SK-N-SH (cell line): ENCODE results near the gene GAS1. TPM values are rescaled to one million over a fixed set of nuclear protein-coding genes. Genes with fewer than 3 reads are reported as not detected.

ENCODE experiments used
- CTCF ChIA-PET: fragments of 300-600, 350-600 bp; formaldehyde crosslinking; extraction: SDS; loops from one replicate; lab custom pipeline; 2021; lab: Yijun Ruan, JAX
- POLR2A ChIA-PET: fragments of 350-600 bp; sonication (Branson Sonifier 250); formaldehyde crosslinking; extraction: SDS; loops from one replicate; lab custom pipeline; 2020; ENCODE audit warnings: antibody characterized with exemption, inconsistent platforms; lab: Yijun Ruan, JAX
- DNase-seq: peaks from one replicate; pipeline ENCODE4 v3.0.0; 2012
- H2AFZ ChIP-seq: fragments of 200-600 bp; sonication (generic); 2 replicates; pipeline ENCODE4 v1.8.1; 2016; ENCODE audit warnings: antibody characterized with exemption, mild to moderate bottlenecking, low read depth
- H3F3A ChIP-seq: fragments of 200-600 bp; sonication (generic); replicated peaks from 2 replicates; pipeline ENCODE3; 2016; ENCODE audit warnings: antibody characterized with exemption, mild to moderate bottlenecking; ENCODE audit not compliant: insufficient read depth
- H3K27ac ChIP-seq, 2 experiments: fragments of 200-500 bp in 1 of 2; fragments of 200-600 bp in 1 of 2; sonication (Bioruptor generic) in 1 of 2; sonication (generic), shearing (Covaris generic) in 1 of 2; 2 replicates each; pipeline versions ENCODE4 v1.5.1 to v1.6.1; 2014 to 2016; ENCODE audit warnings: low read depth in 2 of 2, inconsistent platforms in 1 of 2, low read length in 1 of 2, mild to moderate bottlenecking in 1 of 2, mixed read lengths in 1 of 2
- H3K27me3 ChIP-seq: fragments of 200-600 bp; sonication (generic), shearing (Covaris generic); 2 replicates; pipeline ENCODE4 v1.6.1; 2016; ENCODE audit warnings: mixed run types; ENCODE audit not compliant: insufficient read depth
- H3K36me3 ChIP-seq, 2 experiments: fragments of 200-500 bp in 1 of 2; fragments of 200-600 bp in 1 of 2; sonication (Bioruptor generic) in 1 of 2; sonication (generic) in 1 of 2; replicated peaks in 1 of 2; 2 replicates each; pipeline versions ENCODE3 to v1.5.1; 2014 to 2016; ENCODE audit warnings: low read length in 1 of 2, mild to moderate bottlenecking in 1 of 2; ENCODE audit not compliant: insufficient read depth in 2 of 2, control insufficient read depth in 1 of 2
- H3K4me1 ChIP-seq, 2 experiments: fragments of 200-500 bp in 1 of 2; fragments of 200-600 bp in 1 of 2; sonication (Bioruptor generic) in 1 of 2; sonication (generic), shearing (Covaris generic) in 1 of 2; 2 replicates each; pipeline versions ENCODE4 v1.5.1 to v1.6.1; 2014 to 2016; ENCODE audit warnings: low read depth in 1 of 2, low read length in 1 of 2, mixed run types in 1 of 2; ENCODE audit not compliant: insufficient read depth in 2 of 2, control insufficient read depth in 1 of 2
- H3K4me2 ChIP-seq: fragments of 200-600 bp; sonication (generic), shearing (Covaris generic); 2 replicates; pipeline ENCODE4 v1.6.1; 2017; ENCODE audit warnings: mixed run types
- H3K4me3 ChIP-seq, 2 experiments: fragments of 200-500 bp in 1 of 2; fragments of 200-600 bp in 1 of 2; sonication (Bioruptor generic) in 1 of 2; sonication (generic), shearing (Covaris generic) in 1 of 2; 2 replicates each; pipeline versions ENCODE4 v1.5.1 to v1.8.1; 2014 to 2016; ENCODE audit warnings: low read depth in 2 of 2, inconsistent platforms in 1 of 2, low read length in 1 of 2, mild to moderate bottlenecking in 1 of 2, mixed read lengths in 1 of 2, moderate library complexity in 1 of 2
- H3K79me2 ChIP-seq: fragments of 200-600 bp; sonication (generic); 2 replicates; pipeline ENCODE4 v1.8.1; 2017; ENCODE audit warnings: mild to moderate bottlenecking; ENCODE audit not compliant: insufficient read depth
- H3K9ac ChIP-seq: fragments of 200-600 bp; sonication (generic); 2 replicates; pipeline ENCODE4 v1.6.1; 2017; ENCODE audit warnings: mixed run types
- H3K9me2 ChIP-seq: fragments of 200-600 bp; sonication (generic); 2 replicates; pipeline ENCODE4 v1.6.1; 2017; ENCODE audit warnings: mixed run types
- H3K9me3 ChIP-seq: fragments of 200-600 bp; sonication (generic); 2 replicates; pipeline ENCODE4 v1.6.1; 2017; ENCODE audit warnings: mixed run types, mild to moderate bottlenecking, moderate library complexity
- H4K20me1 ChIP-seq: fragments of 200-600 bp; sonication (generic); 2 replicates; pipeline ENCODE4 v1.6.1; 2017; ENCODE audit warnings: mild to moderate bottlenecking, mixed run types; ENCODE audit not compliant: insufficient read depth
- FOXJ3 ChIP-seq: sonication (generic); formaldehyde crosslinking; IDR thresholded peaks from 2 replicates; pipeline ENCODE4 v1.5.1; 2020; ENCODE audit warnings: mild to moderate bottlenecking, missing genetic modification reagents
- FOXM1 ChIP-seq: IDR thresholded peaks from 2 replicates; pipeline ENCODE4 v1.4.0; 2012; ENCODE audit warnings: low read depth, mild to moderate bottlenecking
- GABPA ChIP-seq: IDR thresholded peaks from 2 replicates; pipeline ENCODE4 v1.4.0; 2012; ENCODE audit warnings: low read depth, mild to moderate bottlenecking
- GATA2 ChIP-seq: sonication (generic); formaldehyde crosslinking; IDR thresholded peaks from 2 replicates; pipeline ENCODE4 v1.5.0; 2020; ENCODE audit warnings: mild to moderate bottlenecking, missing genetic modification reagents
- IRF3 ChIP-seq: fragments of 150-350 bp; IDR thresholded peaks from 2 replicates; pipeline ENCODE4 v1.6.1; 2016; ENCODE audit warnings: mild to moderate bottlenecking, low read depth, low read length
- JUND ChIP-seq: IDR thresholded peaks from 2 replicates; pipeline ENCODE4 v1.4.0; 2012
- MXI1 ChIP-seq: IDR thresholded peaks from 2 replicates; pipeline ENCODE4 v1.6.1; 2012; ENCODE audit warnings: mild to moderate bottlenecking, low read depth, low read length, improper control_type of control experiment
- NFIC ChIP-seq: IDR thresholded peaks from 2 replicates; pipeline ENCODE4 v1.4.0; 2012; ENCODE audit warnings: borderline replicate concordance
- REST ChIP-seq: IDR thresholded peaks from 2 replicates; pipeline ENCODE4 v1.6.1; 2012; ENCODE audit warnings: mild to moderate bottlenecking, low read depth, low read length, moderate library complexity
- TCF12 ChIP-seq: IDR thresholded peaks from 2 replicates; pipeline ENCODE4 v1.4.0; 2012
- WGBS: methylation state at CpG from one replicate; pipeline ENCODE4 v1.1.6; 2017; ENCODE audit warnings: low lambda C conversion rate; 5-methylcytosine and 5-hydroxymethylcytosine counted together
- polyA plus RNA-seq, 3 experiments: library from polyadenylated mRNA; depleted of rRNA; stranded (reverse); fragments of >200 nt; gene quantifications; 2 replicates each; pipeline ENCODE4 v1.2.3, GENCODE V29; 2012
- TF ChIP-seq, protein P1 (sequence below): fragments of 150-350 bp; IDR thresholded peaks from 2 replicates; pipeline ENCODE4 v1.6.1; 2017; ENCODE audit warnings: antibody characterized with exemption, low read length, low read depth, borderline replicate concordance
- TF ChIP-seq, protein P2 (sequence below): IDR thresholded peaks from 2 replicates; pipeline ENCODE4 v1.4.0; 2012; ENCODE audit warnings: low read depth, borderline replicate concordance

The GAS1 gene
- polyA plus RNA-seq, 1 of the 3 experiments (the other 2 are of a cell fraction): 37.8 TPM

DNA sequence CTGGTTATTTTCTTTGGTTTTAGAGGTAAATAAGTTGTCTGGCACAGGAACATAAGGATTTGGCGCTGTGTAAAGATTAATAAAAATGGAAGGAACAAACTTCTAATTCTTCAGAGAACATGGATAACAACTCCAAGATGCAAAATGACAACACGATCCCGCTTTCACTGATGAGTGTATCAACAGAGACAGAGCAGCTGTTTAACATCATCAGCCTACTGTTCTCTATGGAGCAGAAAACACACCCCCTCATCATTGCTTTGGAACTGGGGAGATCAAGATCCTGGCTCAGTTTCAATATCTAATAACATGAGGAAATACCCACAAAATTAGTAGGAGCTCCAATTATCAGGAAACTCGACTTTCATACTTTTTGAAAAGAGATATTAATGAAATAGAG is 8.3 kb upstream of the GAS1 start:
- peaks cover 0 to 3% of the 10 kb centered on the region in 2 experiments; a peak in 1 of 4 replicates for H3K4me1 ChIP-seq
- no peaks in the 10 kb centered on the region for H3F3A ChIP-seq
- no peak for TF ChIP-seq FOXM1
- no peaks in the 10 kb centered on the region for H3K9me2 ChIP-seq
- DNase-seq: no peak
- no peaks in the 10 kb centered on the region for H3K9me3 ChIP-seq
- H3K9ac ChIP-seq: no peak overlapping the region
- no peak overlapping the region for H3K4me3 ChIP-seq
- no peaks in the 10 kb centered on the region for H3K27me3 ChIP-seq
- H3K4me2 ChIP-seq: no peak overlapping the region
- no peaks in the 10 kb centered on the region for H3K36me3 ChIP-seq
- no peaks in the 10 kb centered on the region for H4K20me1 ChIP-seq
- H2AFZ ChIP-seq: no peak overlapping the region
- 66% methylated on average over 4 of the region's 4 CpGs for WGBS
- no peak overlapping the region for H3K27ac ChIP-seq
- H3K79me2 ChIP-seq: no peaks in the 10 kb centered on the region
- CTCF ChIA-PET: interaction anchor here (1.3 kb wide), 1 partner anchor 469 kb away, joined by 3 read pairs; no protein-coding TSS in a partner anchor
- POLR2A ChIA-PET: no interaction called here

DNA sequence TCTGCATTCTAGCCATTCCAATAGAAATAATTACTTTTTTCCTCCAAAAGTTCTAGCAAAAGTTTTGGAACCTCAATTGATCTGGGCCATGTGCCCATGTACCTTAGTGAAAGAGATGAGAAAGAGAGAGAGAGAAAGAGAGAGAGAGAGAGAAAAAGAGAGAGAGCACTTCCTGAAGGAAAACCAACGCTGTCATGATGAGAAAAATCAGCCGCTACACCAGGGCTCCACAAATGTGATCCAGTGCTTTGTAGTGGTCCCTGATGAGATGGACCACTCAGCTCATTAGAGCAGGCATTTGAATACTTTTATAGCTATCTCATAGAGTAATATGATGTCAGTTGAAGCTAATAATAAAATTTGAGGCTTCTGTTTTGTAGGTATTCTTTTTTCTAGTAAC is 7.7 kb upstream of the GAS1 start:
- Histone ChIP-seq H3K4me3 (no peak overlapping the region), H3K9ac (no peak overlapping the region), H3K9me2 (no peaks in the 10 kb centered on the region), H3K4me2 (no peak overlapping the region), H3K27me3 (no peaks in the 10 kb centered on the region), H3F3A (no peaks in the 10 kb centered on the region), H4K20me1 (no peaks in the 10 kb centered on the region), H3K79me2 (no peaks in the 10 kb centered on the region), H3K36me3 (no peaks in the 10 kb centered on the region), H2AFZ (no peak overlapping the region), H3K9me3 (no peaks in the 10 kb centered on the region), H3K4me1 (peaks cover 0 to under 1% of the 10 kb centered on the region in 2 experiments; a peak in 1 of 4 replicates), H3K27ac (no peak overlapping the region)
- CTCF ChIA-PET: interaction anchor here (1.3 kb wide), 1 partner anchor 468 kb away, joined by 3 read pairs; no protein-coding TSS in a partner anchor
- POLR2A ChIA-PET: no interaction called here
- DNase-seq: no peak
- 91% methylated on average over 2 of the region's 2 CpGs for WGBS
- TF ChIP-seq TCF12: no peak
- no peak for TF ChIP-seq FOXM1
- no peak for TF ChIP-seq IRF3
- TF ChIP-seq GATA2: no peak
- TF ChIP-seq, protein P1, sequence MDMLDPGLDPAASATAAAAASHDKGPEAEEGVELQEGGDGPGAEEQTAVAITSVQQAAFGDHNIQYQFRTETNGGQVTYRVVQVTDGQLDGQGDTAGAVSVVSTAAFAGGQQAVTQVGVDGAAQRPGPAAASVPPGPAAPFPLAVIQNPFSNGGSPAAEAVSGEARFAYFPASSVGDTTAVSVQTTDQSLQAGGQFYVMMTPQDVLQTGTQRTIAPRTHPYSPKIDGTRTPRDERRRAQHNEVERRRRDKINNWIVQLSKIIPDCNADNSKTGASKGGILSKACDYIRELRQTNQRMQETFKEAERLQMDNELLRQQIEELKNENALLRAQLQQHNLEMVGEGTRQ: no peak
- no peak for TF ChIP-seq MXI1
- TF ChIP-seq FOXJ3 (CRISPR knock-in tag): no peak
- no peak for TF ChIP-seq NFIC
- TF ChIP-seq, protein P2, sequence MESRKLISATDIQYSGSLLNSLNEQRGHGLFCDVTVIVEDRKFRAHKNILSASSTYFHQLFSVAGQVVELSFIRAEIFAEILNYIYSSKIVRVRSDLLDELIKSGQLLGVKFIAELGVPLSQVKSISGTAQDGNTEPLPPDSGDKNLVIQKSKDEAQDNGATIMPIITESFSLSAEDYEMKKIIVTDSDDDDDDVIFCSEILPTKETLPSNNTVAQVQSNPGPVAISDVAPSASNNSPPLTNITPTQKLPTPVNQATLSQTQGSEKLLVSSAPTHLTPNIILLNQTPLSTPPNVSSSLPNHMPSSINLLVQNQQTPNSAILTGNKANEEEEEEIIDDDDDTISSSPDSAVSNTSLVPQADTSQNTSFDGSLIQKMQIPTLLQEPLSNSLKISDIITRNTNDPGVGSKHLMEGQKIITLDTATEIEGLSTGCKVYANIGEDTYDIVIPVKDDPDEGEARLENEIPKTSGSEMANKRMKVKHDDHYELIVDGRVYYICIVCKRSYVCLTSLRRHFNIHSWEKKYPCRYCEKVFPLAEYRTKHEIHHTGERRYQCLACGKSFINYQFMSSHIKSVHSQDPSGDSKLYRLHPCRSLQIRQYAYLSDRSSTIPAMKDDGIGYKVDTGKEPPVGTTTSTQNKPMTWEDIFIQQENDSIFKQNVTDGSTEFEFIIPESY: no peak
- no peak for TF ChIP-seq GABPA
- TF ChIP-seq REST: no peak
- no peak for TF ChIP-seq JUND
